Naive thymus-derived CD4-positive, alpha-beta T cell (primary cell): Measurements from ENCODE around the gene TSR3. TPM values are rescaled to one million over a fixed set of nuclear protein-coding genes. Genes with fewer than 3 reads are reported as not detected.
"Not testable (repeated sequence)": the region's sequence is repeated elsewhere in the genome, so short reads cannot be mapped to it uniquely, and the experiment has no call there.

Experiments used
- ATAC-seq: fragments of 150-1000 bp; cut with Tn5 transposase; 2 replicates; pipeline ENCODE4 v1.10.0; 2021; ENCODE audit warnings: mild to moderate bottlenecking, moderate library complexity
- CTCF ChIA-PET: fragments of 350-600 bp; sonication (Branson Sonifier 250); formaldehyde crosslinking; loops from one replicate; lab custom pipeline; 2021; ENCODE audit warnings: antibody characterized with exemption; lab: Charles Lee
- POLR2A ChIA-PET: fragments of 350-600 bp; sonication (Branson Sonifier 250); formaldehyde crosslinking; loops from one replicate; lab custom pipeline; 2021; ENCODE audit warnings: antibody characterized with exemption, inconsistent platforms; lab: Charles Lee
- DNase-seq, 9 donors: peaks; one replicate each; pipeline versions ENCODE4 v3.0.0 to v3.0.0-alpha.2; 2020 to 2022; ENCODE audit warnings: mixed read lengths in 1 of 9
- H3K27ac ChIP-seq: one replicate; pipeline ENCODE4 v1.7.0; 2013; ENCODE audit warnings: mild to moderate bottlenecking, low read depth, low read length, moderate library complexity
- H3K27me3 ChIP-seq, 2 donors: one replicate each; pipeline ENCODE4 v1.7.0; 2013; ENCODE audit warnings: low read length in 2 of 2, mild to moderate bottlenecking in 2 of 2, moderate library complexity in 2 of 2; ENCODE audit not compliant: control insufficient read depth in 2 of 2, insufficient read depth in 2 of 2
- H3K36me3 ChIP-seq, 3 experiments: 1 replicate in 2 of 3; 2 replicates in 1 of 3; pipeline ENCODE4 v1.7.0; 2013; ENCODE audit warnings: low read length in 3 of 3, mild to moderate bottlenecking in 3 of 3, moderate library complexity in 1 of 3; ENCODE audit not compliant: insufficient read depth in 3 of 3, control insufficient read depth in 2 of 3
- H3K4me1 ChIP-seq, 2 donors: one replicate each; pipeline ENCODE4 v1.7.0; 2013; ENCODE audit warnings: low read length in 2 of 2, mild to moderate bottlenecking in 2 of 2, moderate library complexity in 1 of 2; ENCODE audit not compliant: control insufficient read depth in 2 of 2, insufficient read depth in 2 of 2
- H3K4me3 ChIP-seq: 2 replicates; pipeline ENCODE4 v1.7.0; 2013; ENCODE audit warnings: mild to moderate bottlenecking, low read length
- H3K9me3 ChIP-seq, 3 experiments: 1 replicate in 2 of 3; 2 replicates in 1 of 3; pipeline ENCODE4 v1.7.0; 2013; ENCODE audit warnings: low read length in 3 of 3; ENCODE audit not compliant: control insufficient read depth in 2 of 3
- H3K27ac Mint-ChIP-seq, 9 donors: one replicate each; pipeline ENCODE4 v1.8.0; 2020 to 2022; ENCODE audit warnings: mixed read lengths in 9 of 9, mild to moderate bottlenecking in 8 of 9, moderate library complexity in 5 of 9, inconsistent platforms in 2 of 9
- H3K27me3 Mint-ChIP-seq, 5 donors: one replicate each; pipeline ENCODE4 v1.8.0; 2021 to 2022; ENCODE audit warnings: mixed read lengths in 5 of 5, mild to moderate bottlenecking in 1 of 5
- H3K36me3 Mint-ChIP-seq, 5 donors: one replicate each; pipeline ENCODE4 v1.8.0; 2020 to 2022; ENCODE audit warnings: mixed read lengths in 5 of 5, mild to moderate bottlenecking in 3 of 5, inconsistent platforms in 1 of 5
- H3K4me1 Mint-ChIP-seq, 7 donors: one replicate each; pipeline ENCODE4 v1.8.0; 2020 to 2022; ENCODE audit warnings: mixed read lengths in 7 of 7, mild to moderate bottlenecking in 3 of 7, inconsistent platforms in 1 of 7
- H3K4me3 Mint-ChIP-seq, 10 donors: one replicate each; pipeline ENCODE4 v1.8.0; 2020 to 2022; ENCODE audit warnings: mild to moderate bottlenecking in 10 of 10, mixed read lengths in 10 of 10, moderate library complexity in 6 of 10, inconsistent platforms in 2 of 10
- H3K9me3 Mint-ChIP-seq, 11 donors: one replicate each; pipeline ENCODE4 v1.8.0; 2020 to 2022; ENCODE audit warnings: mixed read lengths in 11 of 11, mild to moderate bottlenecking in 4 of 11, inconsistent platforms in 1 of 11, moderate library complexity in 1 of 11
- intact Hi-C, 2 donors: fragments of 100-400 bp; cut with micrococcal nuclease; formaldehyde crosslinking; loops; one replicate each; pipeline ENCODE4 v1.15.1; 2023
- polyA plus RNA-seq, 2 donors: library from polyadenylated mRNA; unstranded; fragments of 300-500 nt; fragmentation: Illumina TruSeq; gene quantifications; one replicate each; pipeline ENCODE4 v1.2.3, GENCODE V29; 2021
- total RNA-seq, 6 experiments: library from RNA in 5 of 6; stranded (reverse) in 5 of 6; gene quantifications; 1 replicate in 5 of 6; 2 replicates in 1 of 6; pipeline ENCODE4 v1.2.3 and lab custom pipeline; 2021 to 2026

The TSR3 gene
- total and polyA plus RNA-seq, 7 experiments from 2014 or later, result 21.0 to 103 (median 39.8) TPM

DNA sequence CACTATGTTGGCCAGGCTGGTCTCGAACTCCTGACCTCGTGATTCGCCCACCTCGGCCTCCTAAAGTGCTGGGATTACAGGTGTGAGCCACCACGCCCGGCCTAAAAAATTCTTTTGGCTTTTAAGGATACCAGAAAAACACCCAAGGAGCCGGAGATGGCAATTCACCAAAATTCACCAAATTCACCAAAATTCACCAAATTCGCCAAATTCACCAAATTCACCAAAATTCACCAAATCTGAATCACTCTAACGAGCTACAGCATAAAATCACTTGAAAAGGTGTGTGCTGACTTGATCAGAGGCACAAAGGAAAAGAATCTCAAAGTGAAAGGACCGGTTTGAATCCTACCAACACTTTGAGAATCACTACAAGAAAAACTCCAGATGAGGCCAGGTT, 22.7 kb downstream of the TSR3 start:
- H3K27ac Mint-ChIP-seq, H3K9me3 Mint-ChIP-seq, ATAC-seq, H3K27ac ChIP-seq, DNase-seq, H3K27me3 ChIP-seq, H3K4me3 ChIP-seq, CTCF ChIA-PET: not testable (repeated sequence)
- peak overlapping the region in 1 of 10 donors; percentile 16 for H3K4me3 Mint-ChIP-seq
- Histone ChIP-seq H3K4me1 (peaks cover 14 to 20% of the 10 kb centered on the region in 2 donors), H3K9me3 (peaks cover 0 to 10% (median 0%) of the 10 kb centered on the region in 3 experiments), H3K36me3 (peaks cover 0 to 22% (median 0%) of the 10 kb centered on the region in 3 experiments)
- intact Hi-C loops, result loop anchor here in 1 of 2 donors (2.0 kb wide), 1 partner anchor 18 kb away; no protein-coding TSS in a partner anchor
- H3K27me3 Mint-ChIP-seq, result peaks cover 0 to 17% (median 9%) of the 10 kb centered on the region in 5 donors
- POLR2A ChIA-PET, result interaction anchor here (0.6 kb wide), 1 partner anchor 282 kb away, joined by 4 read pairs; no protein-coding TSS in a partner anchor
- H3K4me1 Mint-ChIP-seq, result peaks cover 0 to 18% (median 12%) of the 10 kb centered on the region in 7 donors
- H3K36me3 Mint-ChIP-seq, result peaks cover 0 to 19% (median 4%) of the 10 kb centered on the region in 5 donors

DNA sequence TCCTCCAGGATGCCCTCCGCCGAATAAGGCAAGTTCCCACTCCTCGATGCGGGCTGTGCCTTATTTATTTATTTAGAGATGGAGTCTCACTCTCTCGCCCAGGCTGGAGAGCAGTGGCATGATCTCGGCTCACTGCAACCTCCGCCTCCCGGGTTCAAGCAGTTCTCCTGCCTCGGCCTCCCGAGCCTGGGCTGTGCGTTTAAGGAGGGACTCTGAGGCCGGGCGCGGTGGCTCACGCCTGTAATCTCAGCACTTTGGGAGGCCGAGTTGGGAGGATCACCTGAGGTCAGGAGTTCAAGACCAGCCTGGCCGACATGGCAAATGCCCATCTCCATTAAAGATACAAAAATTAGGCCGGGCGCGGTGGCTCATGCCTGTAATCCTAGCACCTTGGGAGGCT, 23.5 kb downstream of the TSR3 start:
- peaks cover 0 to 18% (median 12%) of the 10 kb centered on the region in 7 donors for H3K4me1 Mint-ChIP-seq
- H3K27ac ChIP-seq, H3K27me3 ChIP-seq, DNase-seq, H3K4me3 ChIP-seq, H3K4me3 Mint-ChIP-seq, CTCF ChIA-PET, ATAC-seq, H3K9me3 Mint-ChIP-seq, POLR2A ChIA-PET: not testable (repeated sequence)
- Histone ChIP-seq H3K9me3 (peaks cover 0 to 10% (median 0%) of the 10 kb centered on the region in 3 experiments), H3K4me1 (peaks cover 14 to 17% of the 10 kb centered on the region in 2 donors), H3K36me3 (peaks cover 0 to 31% (median 3%) of the 10 kb centered on the region in 3 experiments)
- H3K36me3 Mint-ChIP-seq, result peaks cover 0 to 24% (median 6%) of the 10 kb centered on the region in 5 donors
- peaks cover 0 to 17% (median 9%) of the 10 kb centered on the region in 5 donors for H3K27me3 Mint-ChIP-seq
- peak overlapping the region in 1 of 9 donors; percentile 51 for H3K27ac Mint-ChIP-seq
- intact Hi-C loops, result loop anchor here in 1 of 2 donors (2.0 kb wide), 1 partner anchor 17 kb away; no protein-coding TSS in a partner anchor

DNA sequence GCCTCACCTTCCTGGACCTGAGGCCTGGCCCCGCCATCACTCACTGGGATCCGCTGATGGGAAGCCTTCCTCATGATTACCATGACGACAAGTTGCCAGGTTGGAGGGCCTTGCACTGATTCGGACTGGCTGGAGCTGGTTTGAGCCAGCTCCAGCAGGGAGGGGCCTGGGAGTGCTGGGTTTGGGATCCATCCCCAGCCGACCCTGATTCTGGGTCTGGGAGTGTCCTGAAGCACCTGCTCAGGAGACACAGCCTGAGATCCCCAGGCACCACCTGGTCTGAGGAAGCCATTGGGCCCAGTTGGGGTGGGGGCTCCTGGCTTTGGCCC, 24.1 kb downstream of the TSR3 start:
- peaks cover 0 to 6% of the 10 kb centered on the region in 2 donors for H3K27me3 ChIP-seq
- H3K36me3 ChIP-seq, result peaks cover 0 to 34% (median 3%) of the 10 kb centered on the region in 3 experiments
- no peak overlapping the region for H3K27ac Mint-ChIP-seq
- H3K4me3 Mint-ChIP-seq, result no peak overlapping the region
- ATAC-seq, result no peak
- no peak overlapping the region for H3K4me3 ChIP-seq
- POLR2A ChIA-PET, result interaction anchor here (0.8 kb wide), 1 partner anchor 23 kb away, joined by 3 read pairs; no protein-coding TSS in a partner anchor
- H3K9me3 ChIP-seq, result peaks cover 0 to 10% (median 0%) of the 10 kb centered on the region in 3 experiments
- DNase-seq, result no peak
- no peaks in the 10 kb centered on the region for H3K9me3 Mint-ChIP-seq
- H3K27me3 Mint-ChIP-seq, result peaks cover 0 to 14% (median 5%) of the 10 kb centered on the region in 5 donors
- H3K4me1 Mint-ChIP-seq, result peaks cover 0 to 15% (median 9%) of the 10 kb centered on the region in 7 donors
- H3K36me3 Mint-ChIP-seq, result peaks cover 0 to 24% (median 6%) of the 10 kb centered on the region in 5 donors
- H3K4me1 ChIP-seq, result peaks cover 14% of the 10 kb centered on the region in 2 donors
- intact Hi-C loops, result no loop called here
- no peak overlapping the region for H3K27ac ChIP-seq
- CTCF ChIA-PET, result no interaction called here

DNA sequence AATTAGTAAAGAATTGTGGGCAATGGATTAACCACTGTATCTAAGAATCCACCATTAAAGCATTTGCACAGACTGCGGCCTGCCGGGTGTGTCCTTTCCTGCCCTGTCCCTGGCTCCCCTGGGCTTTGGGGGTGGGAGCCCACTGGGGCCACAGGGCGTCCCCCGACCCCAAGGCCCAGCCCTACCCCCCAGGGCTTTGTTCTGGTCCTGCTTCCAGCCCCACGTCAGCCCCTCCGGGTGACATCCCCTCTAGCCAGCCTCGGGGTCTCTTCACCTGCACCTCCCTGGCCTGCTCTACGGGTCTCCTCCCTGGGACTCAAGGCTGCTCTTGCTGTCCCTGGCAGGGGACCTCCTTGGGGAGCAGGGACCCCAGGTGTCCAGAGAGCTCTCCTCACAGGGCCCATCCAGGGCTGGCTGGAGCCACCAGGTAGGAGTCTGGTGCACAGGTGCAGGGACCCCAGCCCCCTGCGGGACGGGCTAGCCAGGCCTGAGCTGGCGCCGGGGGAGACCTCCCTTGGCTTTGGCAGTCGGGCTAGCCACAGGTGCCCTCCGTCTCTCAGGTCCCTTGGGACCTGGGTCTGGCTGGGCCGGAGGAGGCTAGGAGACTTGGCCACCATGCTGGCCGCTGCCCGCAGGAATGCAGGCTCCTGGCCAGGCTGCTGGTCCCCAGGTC, 24.6 kb downstream of the TSR3 start:
- intact Hi-C loops, result no loop called here
- H3K4me3 ChIP-seq, result no peak overlapping the region
- H3K27ac Mint-ChIP-seq, result no peak overlapping the region
- H3K27me3 ChIP-seq, result peaks cover 0 to 6% of the 10 kb centered on the region in 2 donors
- POLR2A ChIA-PET, result interaction anchor here (0.6 to 0.8 kb wide), 2 partner anchors 24 to 575 kb away, joined by 3 to 4 read pairs; no protein-coding TSS in a partner anchor
- CTCF ChIA-PET, result no interaction called here
- H3K36me3 Mint-ChIP-seq, result peaks cover 0 to 24% (median 6%) of the 10 kb centered on the region in 5 donors
- H3K4me1 ChIP-seq, result peaks cover 9% of the 10 kb centered on the region in 2 donors
- H3K9me3 Mint-ChIP-seq, result no peaks in the 10 kb centered on the region
- H3K4me1 Mint-ChIP-seq, result peaks cover 0 to 10% (median 8%) of the 10 kb centered on the region in 7 donors
- peaks cover 0 to 9% (median 0%) of the 10 kb centered on the region in 5 donors for H3K27me3 Mint-ChIP-seq
- DNase-seq, result no peak
- H3K27ac ChIP-seq, result no peak overlapping the region
- H3K9me3 ChIP-seq, result peaks cover 0 to 10% (median 0%) of the 10 kb centered on the region in 3 experiments
- H3K36me3 ChIP-seq, result peaks cover 0 to 39% (median 3%) of the 10 kb centered on the region in 3 experiments
- no peak for ATAC-seq
- H3K4me3 Mint-ChIP-seq, result peak overlapping the region in 1 of 10 donors; percentile 20

DNA sequence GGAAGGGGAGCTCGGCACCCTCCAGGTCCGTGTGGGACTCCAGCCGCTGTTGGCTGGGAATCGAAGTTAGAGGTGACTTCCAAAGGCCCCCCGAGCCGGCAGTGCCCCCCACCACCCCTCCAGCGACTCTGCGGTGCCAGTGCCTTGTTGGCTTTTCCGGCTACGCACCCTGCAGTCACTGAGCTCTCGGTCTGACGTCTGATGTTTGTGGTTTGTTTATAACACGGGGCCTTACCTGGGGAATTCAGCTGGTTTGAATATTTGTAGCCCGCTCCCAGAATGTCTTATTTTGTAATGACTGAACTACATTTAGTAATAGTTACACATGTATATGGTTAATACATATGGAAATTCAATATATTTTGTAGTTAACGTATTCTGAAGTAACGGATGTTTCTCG, 25.3 kb downstream of the TSR3 start:
- no peak overlapping the region for H3K27ac ChIP-seq

DNA sequence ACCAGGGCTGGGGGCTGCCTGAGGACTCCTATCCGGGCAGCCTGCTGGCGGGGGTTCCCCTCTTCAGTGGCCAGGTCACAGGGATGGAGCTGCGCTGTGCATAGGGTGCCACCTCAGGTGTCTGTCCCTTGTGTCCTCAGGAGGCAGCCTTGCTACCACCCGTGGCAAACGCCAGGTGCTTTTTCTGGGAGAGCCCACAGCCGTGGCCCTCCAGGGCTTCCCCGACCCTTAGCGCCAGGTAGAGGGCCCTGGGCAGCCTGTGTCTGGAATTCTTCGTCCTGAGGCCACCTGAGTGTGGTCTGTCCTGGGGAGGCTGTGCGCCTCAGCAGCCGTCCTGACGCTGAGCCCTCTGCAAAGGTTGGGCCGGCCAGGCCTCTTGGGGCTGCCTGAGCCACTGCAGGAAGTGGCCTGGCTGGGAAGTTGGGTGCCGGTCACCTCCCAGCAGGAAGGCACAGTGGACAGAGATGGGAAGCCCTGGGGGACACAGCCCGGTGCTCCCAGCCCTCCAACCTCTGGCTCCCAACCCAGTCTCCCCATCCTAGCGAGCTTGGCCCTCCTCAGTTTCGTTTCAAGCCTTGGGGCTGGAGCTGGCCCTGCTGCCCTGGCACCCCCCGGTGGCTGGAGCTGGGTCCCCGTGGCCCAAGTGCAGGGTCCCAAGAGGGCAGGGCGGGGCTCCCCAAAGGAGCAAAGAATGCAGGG, 25.9 kb downstream of the TSR3 start:
- Mint-ChIP-seq H3K27ac (no peak overlapping the region), H3K9me3 (no peaks in the 10 kb centered on the region), H3K27me3 (peaks cover 0 to under 1% (median 0%) of the 10 kb centered on the region in 5 donors), H3K4me3 (no peak overlapping the region), H3K4me1 (peaks cover 0 to 4% (median 0%) of the 10 kb centered on the region in 7 donors), H3K36me3 (peaks cover 0 to 24% (median 6%) of the 10 kb centered on the region in 5 donors)
- CTCF ChIA-PET, result no interaction called here
- H3K9me3 ChIP-seq, result peaks cover 0 to 10% (median 0%) of the 10 kb centered on the region in 3 experiments
- H3K4me1 ChIP-seq, result no peaks in the 10 kb centered on the region
- H3K4me3 ChIP-seq, result no peak overlapping the region
- POLR2A ChIA-PET, result interaction anchor here (0.8 to 1.1 kb wide), 2 partner anchors 10 to 14 kb away, joined by 3 read pairs; no protein-coding TSS in a partner anchor
- no peaks in the 10 kb centered on the region for H3K27me3 ChIP-seq
- DNase-seq, result no peak
- intact Hi-C loops, result no loop called here
- peaks cover 0 to 52% (median 5%) of the 10 kb centered on the region in 3 experiments for H3K36me3 ChIP-seq
- peak; percentile 28 for ATAC-seq
- H3K27ac ChIP-seq, result no peak overlapping the region

More for the DNA sequence above, 25.3 kb downstream of the TSR3 start:
- H3K36me3 Mint-ChIP-seq, result peaks cover 0 to 24% (median 6%) of the 10 kb centered on the region in 5 donors
- no peaks in the 10 kb centered on the region for H3K9me3 Mint-ChIP-seq
- peaks cover 0 to 10% (median 0%) of the 10 kb centered on the region in 3 experiments for H3K9me3 ChIP-seq
- peaks cover 0 to 3% (median 0%) of the 10 kb centered on the region in 5 donors for H3K27me3 Mint-ChIP-seq
- peaks cover 2% of the 10 kb centered on the region in 2 donors for H3K4me1 ChIP-seq
- intact Hi-C loops, result no loop called here
- no peak overlapping the region for H3K27ac Mint-ChIP-seq
- CTCF ChIA-PET, result no interaction called here
- ATAC-seq (no peak), DNase-seq (no peak)
- peaks cover 0 to 46% (median 3%) of the 10 kb centered on the region in 3 experiments for H3K36me3 ChIP-seq
- POLR2A ChIA-PET, result interaction anchor here (0.8 kb wide), 1 partner anchor 10 kb away, joined by 3 read pairs; no protein-coding TSS in a partner anchor
- peaks cover 0 to 4% (median 3%) of the 10 kb centered on the region in 7 donors for H3K4me1 Mint-ChIP-seq
- no peak overlapping the region for H3K4me3 ChIP-seq
- no peak overlapping the region for H3K4me3 Mint-ChIP-seq
- H3K27me3 ChIP-seq, result peaks cover 0 to 3% of the 10 kb centered on the region in 2 donors
